Measurements from ENCODE around the gene CORO1C.

The CORO1C gene

GRCh38 chr12:108764540-108765288 lies 33.4 kb upstream of the CORO1C start:
- Histone ChIP-seq H3K27ac (no peak overlapping the region), H3K4me3 (no peak overlapping the region)
- no peak for DNase-seq (ENCODE audit: low spot score)
- no peak for TF ChIP-seq CTCF (IDR thresholded peaks at IDR 0.05)

DNA sequence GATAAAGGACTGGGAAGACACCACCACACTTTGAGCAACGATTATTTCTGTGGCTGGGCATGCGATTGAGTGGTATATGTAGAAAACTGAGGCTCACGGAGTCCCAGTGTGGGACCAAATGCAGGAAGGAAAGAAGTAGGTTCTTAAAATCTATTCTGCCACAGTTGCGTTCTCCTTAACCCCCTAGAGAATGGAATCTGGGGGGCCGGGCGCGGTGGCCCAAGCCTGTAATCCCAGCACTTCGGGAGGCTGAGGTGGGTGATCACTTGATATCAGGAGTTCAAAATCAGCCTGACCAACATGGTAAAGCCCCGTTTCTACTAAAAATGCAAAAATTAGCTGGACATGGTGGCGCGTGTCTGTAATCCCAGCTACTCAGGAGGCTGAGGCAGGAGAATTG lies 29.9 kb upstream of the CORO1C start:
- no peak for DNase-seq (ENCODE audit: low spot score)
- H3K27ac ChIP-seq = no peak overlapping the region
- TF ChIP-seq CTCF (IDR thresholded peaks at IDR 0.05) = no peak
- H3K4me3 ChIP-seq = no peak overlapping the region

- no peak for TF ChIP-seq CTCF (IDR thresholded peaks at IDR 0.05)
- DNase-seq (ENCODE audit: low spot score) = no peak
- Histone ChIP-seq H3K27ac (no peak overlapping the region), H3K4me3 (no peak overlapping the region)
These were observed 28.6 kb upstream of the CORO1C start for GRCh38 chr12:108759924-108760323.

DNA sequence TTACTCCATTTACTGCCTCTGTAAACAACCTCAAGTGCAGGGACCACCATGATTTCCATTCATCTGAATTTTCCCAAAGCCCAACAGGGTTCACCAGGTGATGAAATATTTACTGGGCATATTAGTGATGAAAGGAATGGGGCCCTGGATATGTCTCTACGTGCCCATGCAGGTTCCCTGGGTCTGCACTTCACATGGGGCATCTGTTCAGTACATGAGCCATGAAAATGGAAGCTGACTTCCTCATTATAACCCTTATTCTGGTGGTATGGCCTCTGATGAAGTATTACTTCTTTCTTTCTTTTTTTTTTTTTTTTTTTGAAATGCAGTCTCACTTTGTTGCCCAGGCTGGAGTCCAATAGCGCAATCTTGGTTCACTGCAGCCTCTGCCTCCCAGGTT lies 26.5 kb upstream of the CORO1C start:
- Histone ChIP-seq H3K4me3 (no peak overlapping the region), H3K27ac (no peak overlapping the region)
- no peak for DNase-seq (ENCODE audit: low spot score)
- TF ChIP-seq CTCF (IDR thresholded peaks at IDR 0.05) = no peak

DNA sequence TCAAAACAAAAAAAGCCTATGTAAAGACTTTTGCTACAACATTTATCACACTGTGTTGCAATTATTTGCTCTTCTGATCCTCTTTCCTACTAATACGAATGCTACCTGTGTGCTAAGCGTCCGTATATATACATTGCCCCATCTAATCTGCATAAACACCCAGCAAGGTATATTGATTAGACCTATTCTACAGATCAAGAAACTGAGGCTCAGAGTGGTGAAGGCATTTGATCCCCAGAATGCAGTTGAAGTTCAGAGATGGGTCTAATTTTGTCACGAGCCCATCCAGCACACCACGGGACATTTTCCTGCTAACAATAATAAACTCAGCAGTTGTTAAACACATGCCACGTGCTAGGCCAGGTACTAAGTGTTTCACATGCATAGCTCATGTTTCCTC lies 25.1 kb upstream of the CORO1C start:
- H3K4me3 ChIP-seq = no peak overlapping the region
- no peak overlapping the region for H3K27ac ChIP-seq
- no peak for DNase-seq (ENCODE audit: low spot score)
- TF ChIP-seq CTCF (IDR thresholded peaks at IDR 0.05) = no peak

DNA sequence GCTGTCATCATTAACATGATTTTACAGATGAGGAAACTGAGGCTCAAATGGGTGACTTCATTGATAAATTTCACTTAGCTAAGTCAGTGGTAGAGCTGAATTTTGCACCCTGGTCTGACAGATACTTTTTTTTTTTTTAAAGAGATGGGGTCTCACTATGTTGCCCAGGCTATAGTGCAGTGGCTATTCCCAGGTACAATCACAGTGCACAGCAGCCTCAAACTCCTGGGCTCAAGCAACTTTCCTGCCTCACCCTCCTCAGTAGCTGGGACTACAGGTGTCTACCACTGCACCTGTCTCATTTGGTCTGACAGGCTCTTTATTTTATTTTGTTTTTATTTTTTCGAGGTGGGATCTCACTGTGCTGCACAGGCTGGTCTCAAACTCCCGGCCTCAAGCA lies 24.2 kb upstream of the CORO1C start:
- Histone ChIP-seq H3K4me3 (no peak overlapping the region), H3K27ac (no peak overlapping the region)
- DNase-seq (ENCODE audit: low spot score) = no peak
- no peak for TF ChIP-seq CTCF (IDR thresholded peaks at IDR 0.05)

DNA sequence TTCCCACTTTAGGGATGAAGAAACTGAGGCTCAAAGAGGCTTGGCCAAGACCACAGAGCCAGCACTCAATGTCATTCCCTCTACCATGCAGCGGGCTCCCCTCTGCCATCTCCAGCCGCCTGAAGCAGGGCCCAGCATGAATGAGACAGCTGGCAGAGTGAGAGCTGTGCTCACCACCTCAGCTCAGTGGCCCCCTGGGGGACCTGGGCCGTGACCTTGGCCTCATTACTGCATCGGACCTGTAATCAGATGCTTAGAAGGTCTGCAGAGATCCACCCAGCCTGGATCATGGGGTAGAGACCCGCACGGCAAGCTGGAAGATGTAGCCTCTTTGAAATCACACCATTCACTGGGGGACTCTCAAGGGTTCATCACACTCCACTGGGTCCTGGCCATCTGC lies 22.7 kb upstream of the CORO1C start:
- Histone ChIP-seq H3K4me3 (no peak overlapping the region), H3K27ac (no peak overlapping the region)
- no peak for DNase-seq (ENCODE audit: low spot score)
- no peak for TF ChIP-seq CTCF (IDR thresholded peaks at IDR 0.05)

All from coronary artery (tissue), 2 donors.